Astrocyte (in vitro differentiated cells and primary cell): ENCODE results near the gene OPCML. TPM values are rescaled to one million over a fixed set of nuclear protein-coding genes. Genes with fewer than 3 reads are reported as not detected.

Source experiments
- DNase-seq: peaks from one replicate; pipeline ENCODE4 v3.0.0-alpha.2; 2010; ENCODE audit warnings: low read depth
- FAIRE-seq: peaks from 2 replicates; lab custom pipeline; 2011; peaks lifted over from hg19 to GRCh38; lab: Jason Lieb, UNC
- H2AFZ ChIP-seq: 2 replicates; pipeline ENCODE4 v1.6.0; 2012; ENCODE audit warnings: low read depth, low read length, inconsistent platforms
- H3K27ac ChIP-seq: 2 replicates; pipeline ENCODE4 v1.5.1; 2011; ENCODE audit warnings: low read depth, low read length, inconsistent platforms
- H3K27me3 ChIP-seq: 2 replicates; pipeline ENCODE4 v1.6.0; 2011; ENCODE audit warnings: low read length, inconsistent platforms; ENCODE audit not compliant: insufficient read depth
- H3K36me3 ChIP-seq: 2 replicates; pipeline ENCODE4 v1.5.1; 2011; ENCODE audit warnings: low read length, inconsistent platforms; ENCODE audit not compliant: insufficient read depth
- H3K4me1 ChIP-seq: 2 replicates; pipeline ENCODE4 v1.5.1; 2011; ENCODE audit warnings: low read length, inconsistent platforms; ENCODE audit not compliant: insufficient read depth
- H3K4me2 ChIP-seq: 2 replicates; pipeline ENCODE4 v1.6.0; 2012; ENCODE audit warnings: low read length, inconsistent platforms
- H3K4me3 ChIP-seq: 2 replicates; pipeline ENCODE4 v1.5.1; 2011; ENCODE audit warnings: low read depth, mild to moderate bottlenecking, low read length, inconsistent platforms; ENCODE audit not compliant: insufficient read depth
- H3K79me2 ChIP-seq: 2 replicates; pipeline ENCODE4 v1.6.0; 2012; ENCODE audit warnings: mild to moderate bottlenecking, low read length, inconsistent platforms; ENCODE audit not compliant: insufficient read depth
- H3K9ac ChIP-seq: 2 replicates; pipeline ENCODE4 v1.6.0; 2012; ENCODE audit warnings: mild to moderate bottlenecking, low read length, inconsistent platforms
- H3K9me3 ChIP-seq: 2 replicates; pipeline ENCODE4 v1.5.1; 2012; ENCODE audit warnings: low read depth, mild to moderate bottlenecking, low read length, inconsistent platforms; ENCODE audit not compliant: insufficient read depth
- H4K20me1 ChIP-seq: 2 replicates; pipeline ENCODE4 v1.6.0; 2012; ENCODE audit warnings: low read length, inconsistent platforms; ENCODE audit not compliant: insufficient read depth
- H3K27ac Mint-ChIP-seq: one replicate; pipeline ENCODE4 v1.8.0; 2021; ENCODE audit warnings: mild to moderate bottlenecking, mixed read lengths; ENCODE audit not compliant: unreplicated experiment
- H3K27me3 Mint-ChIP-seq: one replicate; pipeline ENCODE4 v1.8.0; 2021; ENCODE audit warnings: low read depth, mixed read lengths; ENCODE audit not compliant: unreplicated experiment
- H3K36me3 Mint-ChIP-seq: one replicate; pipeline ENCODE4 v1.8.0; 2021; ENCODE audit warnings: low read depth, mixed read lengths; ENCODE audit not compliant: unreplicated experiment
- H3K4me1 Mint-ChIP-seq: one replicate; pipeline ENCODE4 v1.8.0; 2021; ENCODE audit warnings: low read depth, mixed read lengths; ENCODE audit not compliant: unreplicated experiment
- H3K4me3 Mint-ChIP-seq: one replicate; pipeline ENCODE4 v1.8.0; 2021; ENCODE audit warnings: mild to moderate bottlenecking, moderate library complexity, mixed read lengths; ENCODE audit not compliant: unreplicated experiment
- H3K9me3 Mint-ChIP-seq: one replicate; pipeline ENCODE4 v1.8.0; 2021; ENCODE audit warnings: mild to moderate bottlenecking, mixed read lengths; ENCODE audit not compliant: unreplicated experiment
- EZH2 ChIP-seq: IDR thresholded peaks from 2 replicates; pipeline ENCODE4 v1.6.1; 2012; ENCODE audit warnings: mild to moderate bottlenecking, low read length, inconsistent platforms; ENCODE audit not compliant: insufficient read depth
- total RNA-seq: library from RNA; stranded (reverse); gene quantifications from 2 replicates; pipeline ENCODE4 v1.2.1, GENCODE V29; 2021
- TF ChIP-seq, protein P1 (sequence below): IDR thresholded peaks from 2 replicates; pipeline ENCODE4 v1.5.1; 2011; ENCODE audit warnings: low read depth, mild to moderate bottlenecking, inconsistent platforms, low read length, moderate library complexity; ENCODE audit not compliant: insufficient read depth

OPCML gene
- total RNA-seq, 1 donor from 2014 or later, result 7.9 TPM

DNA sequence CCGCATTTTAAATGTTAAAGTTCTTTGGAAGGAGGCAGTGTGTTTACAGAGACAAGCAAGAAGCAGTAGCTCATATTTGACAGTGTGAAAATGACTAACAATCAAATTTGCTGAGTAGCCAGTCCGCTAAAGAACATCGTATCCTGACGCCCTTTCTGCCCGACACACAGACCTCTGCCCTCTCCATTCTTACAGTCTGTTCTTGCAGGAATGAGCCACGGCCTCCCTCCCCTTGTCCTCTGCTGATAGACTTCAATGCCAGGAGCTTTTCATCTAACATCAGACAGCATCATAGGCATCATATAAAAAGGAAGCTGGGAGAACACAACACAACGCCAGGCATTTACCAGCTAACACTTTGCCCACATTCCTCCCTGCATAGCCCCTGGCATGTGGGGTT lies 486.0 kb downstream of the OPCML start:
- peaks cover 43% of the 10 kb centered on the region for H3K27me3 ChIP-seq
- FAIRE-seq, result no peak
- H3K36me3 Mint-ChIP-seq, result no peaks in the 10 kb centered on the region
- H3K4me1 ChIP-seq, result no peaks in the 10 kb centered on the region
- H3K27me3 Mint-ChIP-seq, result peaks cover 33% of the 10 kb centered on the region
- no peaks in the 10 kb centered on the region for H3K36me3 ChIP-seq
- no peaks in the 10 kb centered on the region for H3K9me3 Mint-ChIP-seq
- H3K9ac ChIP-seq, result no peak overlapping the region
- peaks cover 2% of the 10 kb centered on the region for H3K4me1 Mint-ChIP-seq
- no peaks in the 10 kb centered on the region for H4K20me1 ChIP-seq
- no peak overlapping the region for H3K27ac Mint-ChIP-seq
- H2AFZ ChIP-seq, result no peak overlapping the region
- DNase-seq, result no peak
- no peak overlapping the region for H3K27ac ChIP-seq
- no peak overlapping the region for H3K4me2 ChIP-seq
- no peaks in the 10 kb centered on the region for H3K9me3 ChIP-seq
- TF ChIP-seq, protein P1, sequence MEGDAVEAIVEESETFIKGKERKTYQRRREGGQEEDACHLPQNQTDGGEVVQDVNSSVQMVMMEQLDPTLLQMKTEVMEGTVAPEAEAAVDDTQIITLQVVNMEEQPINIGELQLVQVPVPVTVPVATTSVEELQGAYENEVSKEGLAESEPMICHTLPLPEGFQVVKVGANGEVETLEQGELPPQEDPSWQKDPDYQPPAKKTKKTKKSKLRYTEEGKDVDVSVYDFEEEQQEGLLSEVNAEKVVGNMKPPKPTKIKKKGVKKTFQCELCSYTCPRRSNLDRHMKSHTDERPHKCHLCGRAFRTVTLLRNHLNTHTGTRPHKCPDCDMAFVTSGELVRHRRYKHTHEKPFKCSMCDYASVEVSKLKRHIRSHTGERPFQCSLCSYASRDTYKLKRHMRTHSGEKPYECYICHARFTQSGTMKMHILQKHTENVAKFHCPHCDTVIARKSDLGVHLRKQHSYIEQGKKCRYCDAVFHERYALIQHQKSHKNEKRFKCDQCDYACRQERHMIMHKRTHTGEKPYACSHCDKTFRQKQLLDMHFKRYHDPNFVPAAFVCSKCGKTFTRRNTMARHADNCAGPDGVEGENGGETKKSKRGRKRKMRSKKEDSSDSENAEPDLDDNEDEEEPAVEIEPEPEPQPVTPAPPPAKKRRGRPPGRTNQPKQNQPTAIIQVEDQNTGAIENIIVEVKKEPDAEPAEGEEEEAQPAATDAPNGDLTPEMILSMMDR, result no peak
- TF ChIP-seq EZH2, result no peak
- no peak overlapping the region for H3K4me3 ChIP-seq
- H3K4me3 Mint-ChIP-seq, result no peak overlapping the region
- no peaks in the 10 kb centered on the region for H3K79me2 ChIP-seq

DNA sequence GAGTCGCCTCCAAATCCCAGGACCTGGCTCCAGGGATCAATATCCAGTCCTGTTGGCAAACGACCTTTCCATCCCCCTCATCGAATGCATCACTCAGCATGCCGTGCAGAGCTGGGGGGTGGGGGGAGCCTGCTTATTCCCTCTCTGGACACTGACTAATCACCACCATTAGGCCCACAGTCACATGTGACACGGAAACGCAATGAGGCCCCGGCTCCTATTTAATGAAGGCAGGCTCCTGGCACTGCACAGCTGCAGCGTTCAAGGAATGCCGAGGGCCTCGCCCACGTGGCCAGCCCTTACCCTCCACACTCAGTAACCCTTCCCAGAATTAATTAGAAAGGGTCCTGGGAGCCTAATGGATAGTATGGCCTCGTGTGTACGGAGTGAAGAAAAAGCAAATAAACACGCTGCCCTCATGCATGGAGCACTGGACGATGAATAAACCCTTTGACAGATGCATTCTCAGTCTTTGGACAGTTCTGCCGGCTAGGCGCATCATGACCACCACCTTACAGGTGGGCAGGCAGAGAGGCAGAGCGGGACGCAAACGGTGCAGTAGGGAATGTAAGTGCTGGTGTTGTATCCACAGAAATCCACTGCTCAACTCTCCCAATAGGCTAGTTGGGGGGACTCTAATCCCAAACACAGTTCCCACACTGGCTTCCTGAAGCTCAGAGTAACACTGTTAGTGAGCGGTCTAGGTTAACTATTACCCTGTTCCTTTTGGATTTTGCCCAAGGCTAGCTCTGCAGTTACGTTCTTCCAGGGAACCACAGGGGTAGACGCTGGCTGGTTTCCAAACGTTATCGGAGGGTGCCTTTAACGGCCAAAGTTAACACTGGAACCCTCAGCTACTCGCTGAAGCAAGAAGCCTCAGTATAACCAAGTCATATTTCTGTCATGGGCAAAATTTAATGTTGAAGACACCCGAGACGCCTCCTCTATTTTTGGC lies 490.1 kb downstream of the OPCML start:
- peaks cover 16% of the 10 kb centered on the region for H3K27me3 ChIP-seq
- no peak for TF ChIP-seq EZH2
- TF ChIP-seq, protein P1, result no peak
- peak overlapping the region; percentile 11 for H2AFZ ChIP-seq
- no peak overlapping the region for H3K4me2 ChIP-seq
- H3K4me1 Mint-ChIP-seq, result peaks cover 16% of the 10 kb centered on the region
- H3K36me3 ChIP-seq, result no peaks in the 10 kb centered on the region
- H3K4me1 ChIP-seq, result peaks cover 8% of the 10 kb centered on the region
- H3K27ac Mint-ChIP-seq, result peak overlapping the region; percentile 19
- no peak overlapping the region for H3K4me3 ChIP-seq
- no peaks in the 10 kb centered on the region for H4K20me1 ChIP-seq
- no peaks in the 10 kb centered on the region for H3K36me3 Mint-ChIP-seq
- peaks cover 26% of the 10 kb centered on the region for H3K27me3 Mint-ChIP-seq
- no peak overlapping the region for H3K4me3 Mint-ChIP-seq
- DNase-seq (no peak), FAIRE-seq (no peak)
- no peaks in the 10 kb centered on the region for H3K79me2 ChIP-seq
- H3K9ac ChIP-seq, result no peak overlapping the region
- H3K27ac ChIP-seq, result no peak overlapping the region
- no peaks in the 10 kb centered on the region for H3K9me3 ChIP-seq
- H3K9me3 Mint-ChIP-seq, result no peaks in the 10 kb centered on the region

DNA sequence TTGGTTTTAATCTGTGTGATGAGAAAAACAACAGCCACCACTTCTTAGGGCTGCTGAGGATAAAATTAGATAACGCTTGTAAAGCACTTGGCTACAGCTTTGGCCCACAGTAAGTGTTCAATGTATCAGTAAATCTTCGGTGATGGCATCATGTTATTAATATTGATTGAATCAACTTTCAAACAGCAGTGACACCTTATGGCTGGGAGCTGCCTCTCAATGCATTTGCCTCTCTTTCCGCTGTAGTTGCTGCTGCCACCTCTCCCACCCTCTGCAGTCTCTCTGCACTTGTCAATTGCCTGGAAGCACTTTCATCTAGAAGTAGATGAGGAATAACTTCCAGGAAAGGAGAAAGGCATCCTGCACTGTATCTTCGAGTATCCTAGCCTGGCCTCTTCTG lies 491.1 kb downstream of the OPCML start:
- no peak for FAIRE-seq
- Mint-ChIP-seq H3K36me3 (no peaks in the 10 kb centered on the region), H3K27me3 (peaks cover 31% of the 10 kb centered on the region), H3K4me1 (peaks cover 16% of the 10 kb centered on the region), H3K9me3 (no peaks in the 10 kb centered on the region), H3K27ac (no peak overlapping the region), H3K4me3 (no peak overlapping the region)
- H3K4me3 ChIP-seq, result no peak overlapping the region
- DNase-seq, result no peak
- H3K9ac ChIP-seq, result no peak overlapping the region
- TF ChIP-seq, protein P1, result no peak
- no peak for TF ChIP-seq EZH2
- H4K20me1 ChIP-seq, result no peaks in the 10 kb centered on the region
- H3K79me2 ChIP-seq, result no peaks in the 10 kb centered on the region
- no peak overlapping the region for H3K4me2 ChIP-seq
- H3K9me3 ChIP-seq, result no peaks in the 10 kb centered on the region
- no peaks in the 10 kb centered on the region for H3K36me3 ChIP-seq
- no peak overlapping the region for H2AFZ ChIP-seq
- peaks cover 9% of the 10 kb centered on the region for H3K27me3 ChIP-seq
- H3K4me1 ChIP-seq, result peaks cover 8% of the 10 kb centered on the region
- no peak overlapping the region for H3K27ac ChIP-seq
